HepG2 (cell line): ENCODE data around the gene MTIF2. TPM values are rescaled to one million over a fixed set of nuclear protein-coding genes. Genes with fewer than 3 reads are reported as not detected.

Source experiments
- ATAC-seq: fragments of 200-7000 bp; cut with Tn5 transposase; 3 replicates; pipeline ENCODE4 v1.9.1; 2020; ENCODE audit warnings: mild to moderate bottlenecking, moderate library complexity
- BruUV-seq: library from RNA; stranded (reverse); fragments of 400-500 nt; replicated peaks from 2 replicates; lab custom pipeline; 2021; lab: Mats Ljungman, UMichigan
- CTCF ChIA-PET: fragments of 300-600 bp; formaldehyde crosslinking; extraction: SDS; loops from one replicate; lab custom pipeline; 2021; ENCODE audit warnings: low total read pairs, inconsistent platforms, low intra/inter-chr PET ratio; lab: Yijun Ruan, JAX
- POLR2A ChIA-PET: fragments of 350-600 bp; sonication (Branson Sonifier 250); formaldehyde crosslinking; loops from one replicate; lab custom pipeline; 2020; ENCODE audit warnings: antibody characterized with exemption, inconsistent platforms; lab: Yijun Ruan, JAX
- DNase-seq: peaks from one replicate; pipeline ENCODE4 v3.0.0-alpha.2; 2015; ENCODE audit warnings: low spot score
- FAIRE-seq: peaks from 3 replicates; lab custom pipeline; 2011; peaks lifted over from hg19 to GRCh38; lab: Jason Lieb, UNC
- H2AFZ ChIP-seq: one replicate; pipeline ENCODE4 v1.6.1; 2011; ENCODE audit warnings: low read length, inconsistent platforms
- H3K27ac ChIP-seq: fragments of 300-600 bp; 3 replicates; pipeline ENCODE4 v1.8.0; 2011; ENCODE audit warnings: mixed run types, mild to moderate bottlenecking, mixed read lengths, low read length, inconsistent platforms; ENCODE audit not compliant: insufficient read depth; ENCODE audit errors: extremely low read length
- H3K27me3 ChIP-seq, 2 experiments: fragments of 200-600 bp in 1 of 2; 2 replicates in 1 of 2; 3 replicates in 1 of 2; pipeline versions ENCODE4 v1.6.0 to v1.8.0; 2011; ENCODE audit warnings: low read length in 2 of 2, mild to moderate bottlenecking in 2 of 2, moderate library complexity in 2 of 2, inconsistent platforms in 1 of 2; ENCODE audit not compliant: insufficient read depth in 2 of 2, control insufficient read depth in 1 of 2
- H3K36me3 ChIP-seq, 2 experiments: fragments of 200-600 bp in 1 of 2; replicated peaks in 1 of 2; 2 replicates in 1 of 2; 3 replicates in 1 of 2; pipeline versions ENCODE4 v1.5.1 to v1.8.0; 2011; ENCODE audit warnings: low read length in 2 of 2, inconsistent platforms in 1 of 2; ENCODE audit not compliant: insufficient read depth in 2 of 2, control insufficient read depth in 1 of 2
- H3K4me1 ChIP-seq: 2 replicates; pipeline ENCODE4 v1.5.1; 2012; ENCODE audit warnings: low read length, inconsistent platforms; ENCODE audit not compliant: insufficient read depth
- H3K4me2 ChIP-seq: 2 replicates; pipeline ENCODE4 v1.6.0; 2011; ENCODE audit warnings: low read depth, low read length, inconsistent platforms
- H3K4me3 ChIP-seq, 3 experiments: fragments of 200-600 bp in 1 of 3; sonication (generic), shearing (Covaris generic) in 1 of 3; replicated peaks in 1 of 3; 2 replicates each; pipeline ENCODE4 v1.5.1; 2011 to 2016; ENCODE audit warnings: low read length in 3 of 3, inconsistent platforms in 2 of 3, low read depth in 2 of 3, mild to moderate bottlenecking in 2 of 3, control low read depth in 1 of 3, mixed read lengths in 1 of 3; ENCODE audit not compliant: insufficient read depth in 1 of 3
- H3K79me2 ChIP-seq: one replicate; pipeline ENCODE4 v1.6.1; 2011; ENCODE audit warnings: low read length, inconsistent platforms; ENCODE audit not compliant: insufficient read depth
- H3K9ac ChIP-seq: 2 replicates; pipeline ENCODE4 v1.6.0; 2011; ENCODE audit warnings: mild to moderate bottlenecking, low read depth, low read length, inconsistent platforms; ENCODE audit not compliant: insufficient read depth
- H3K9me3 ChIP-seq: 2 replicates; pipeline ENCODE4 v1.5.1; 2012; ENCODE audit warnings: mild to moderate bottlenecking, low read length
- H4K20me1 ChIP-seq: 2 replicates; pipeline ENCODE4 v1.6.0; 2011; ENCODE audit warnings: inconsistent platforms, mild to moderate bottlenecking, low read length, moderate library complexity; ENCODE audit not compliant: insufficient read depth
- MXD4 ChIP-seq: IDR thresholded peaks from 2 replicates; pipeline ENCODE4 v1.6.1; 2016; ENCODE audit warnings: mild to moderate bottlenecking, missing biosample characterization, missing genetic modification reagents
- TBX2 ChIP-seq: sonication (generic); formaldehyde crosslinking; IDR thresholded peaks from 2 replicates; pipeline ENCODE4 v1.5.0; 2020; ENCODE audit warnings: missing genetic modification reagents, mild to moderate bottlenecking, borderline replicate concordance
- ZNF616 ChIP-seq: sonication (generic); formaldehyde crosslinking; IDR thresholded peaks from 2 replicates; pipeline ENCODE4 v1.5.0; 2020; ENCODE audit warnings: low read depth, mild to moderate bottlenecking, missing genetic modification reagents
- WGBS: methylation state at CpG from one replicate; pipeline ENCODE4 v1.1.6; 2017; ENCODE audit warnings: low lambda C conversion rate; 5-methylcytosine and 5-hydroxymethylcytosine counted together
- in situ Hi-C: cut with HindIII; loops from 2 replicates; pipeline ENCODE4 v1.10.0; 2017; ENCODE audit warnings: low pct_unique_long_range_greater_than_20kb; ENCODE audit not compliant: extremely low pct_ligation_motif_present
- intact Hi-C: fragments of 100-400 bp; cut with micrococcal nuclease; formaldehyde crosslinking; loops from one replicate; pipeline ENCODE4 v1.10.0; 2022; ENCODE audit not compliant: unreplicated experiment
- polyA plus RNA-seq, 8 experiments: library from polyadenylated mRNA; depleted of rRNA in 3 of 8; stranded (reverse) in 7 of 8; unstranded in 1 of 8; fragments of >200 nt; fragmentation: Illumina TruSeq in 4 of 8; extraction: Trizol in 4 of 8; gene quantifications; 2 replicates each; pipeline versions ENCODE4 v1.2.1 to v1.2.3, GENCODE V29; 2011 to 2016; ENCODE audit warnings: low read depth in 4 of 8, missing spikeins in 1 of 8, mixed read lengths in 1 of 8; ENCODE audit not compliant: insufficient read depth in 1 of 8
- total RNA-seq, 5 experiments: library from RNA; depleted of rRNA; stranded (reverse); fragments of >200 nt; fragmentation: Illumina TruSeq; extraction: Trizol; gene quantifications; 2 replicates each; pipeline ENCODE4 v1.2.3, GENCODE V29; 2016; ENCODE audit warnings: low read depth in 1 of 5
- TF ChIP-seq, protein P1 (sequence below): sonication (generic); formaldehyde crosslinking; IDR thresholded peaks from 2 replicates; pipeline ENCODE4 v1.4.0; 2020; ENCODE audit warnings: missing genetic modification reagents
- TF ChIP-seq, protein P2 (sequence below): sonication (generic); IDR thresholded peaks from 2 replicates; pipeline ENCODE4 v1.6.1; 2016; ENCODE audit warnings: low read depth, borderline replicate concordance
- TF ChIP-seq, protein P3 (sequence below): sonication (generic); formaldehyde crosslinking; IDR thresholded peaks from 2 replicates; pipeline ENCODE4 v1.9.0; 2021; ENCODE audit warnings: missing genetic modification reagents, mild to moderate bottlenecking, borderline replicate concordance

MTIF2 gene
- total and polyA plus RNA-seq, 2 of the 13 experiments (the other 11 are each of a cell fraction or from before 2014, with no cell fraction given) = 32.1 to 92.1 TPM

DNA sequence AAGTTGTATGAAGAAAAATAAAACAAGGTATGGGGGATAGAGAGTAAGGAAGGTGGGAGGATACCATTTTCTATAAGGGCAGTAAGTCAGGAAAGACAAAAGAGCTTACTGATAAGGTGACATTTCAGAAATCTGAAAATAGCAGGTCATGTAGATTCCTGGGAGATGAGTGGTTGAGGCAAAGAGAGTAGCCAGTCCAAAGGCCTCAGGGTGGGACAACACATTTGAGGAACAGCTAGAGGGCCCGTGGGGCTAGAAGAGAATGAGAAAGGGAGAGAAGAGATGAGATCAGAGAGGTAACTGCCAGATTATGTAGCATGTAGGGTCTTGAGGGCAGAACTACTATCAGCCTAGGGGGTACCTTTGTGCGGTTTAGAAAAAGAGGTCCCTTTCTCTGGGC, 39.8 kb downstream of the MTIF2 start:
- H3K4me2 ChIP-seq = 0 out of 2 replicates have a peak overlapping the region, but pooled peaks have one; percentile 6
- POLR2A ChIA-PET = no interaction called here
- no peak overlapping the region for H3K9ac ChIP-seq
- no peaks in the 10 kb centered on the region; a peak in 1 of 5 replicates for H3K27me3 ChIP-seq
- H2AFZ ChIP-seq = no peak overlapping the region
- H3K4me3 ChIP-seq = no peak overlapping the region
- peaks cover 35% of the 10 kb centered on the region for H3K79me2 ChIP-seq
- ATAC-seq (no peak), DNase-seq (no peak), FAIRE-seq (no peak)
- TF ChIP-seq, protein P1, sequence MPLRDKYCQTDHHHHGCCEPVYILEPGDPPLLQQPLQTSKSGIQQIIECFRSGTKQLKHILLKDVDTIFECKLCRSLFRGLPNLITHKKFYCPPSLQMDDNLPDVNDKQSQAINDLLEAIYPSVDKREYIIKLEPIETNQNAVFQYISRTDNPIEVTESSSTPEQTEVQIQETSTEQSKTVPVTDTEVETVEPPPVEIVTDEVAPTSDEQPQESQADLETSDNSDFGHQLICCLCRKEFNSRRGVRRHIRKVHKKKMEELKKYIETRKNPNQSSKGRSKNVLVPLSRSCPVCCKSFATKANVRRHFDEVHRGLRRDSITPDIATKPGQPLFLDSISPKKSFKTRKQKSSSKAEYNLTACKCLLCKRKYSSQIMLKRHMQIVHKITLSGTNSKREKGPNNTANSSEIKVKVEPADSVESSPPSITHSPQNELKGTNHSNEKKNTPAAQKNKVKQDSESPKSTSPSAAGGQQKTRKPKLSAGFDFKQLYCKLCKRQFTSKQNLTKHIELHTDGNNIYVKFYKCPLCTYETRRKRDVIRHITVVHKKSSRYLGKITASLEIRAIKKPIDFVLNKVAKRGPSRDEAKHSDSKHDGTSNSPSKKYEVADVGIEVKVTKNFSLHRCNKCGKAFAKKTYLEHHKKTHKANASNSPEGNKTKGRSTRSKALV (CRISPR knock-in tag) = no peak
- TF ChIP-seq ZNF616 (CRISPR knock-in tag) (no peak), MXD4 (CRISPR knock-in tag) (no peak), TBX2 (CRISPR knock-in tag) (no peak)
- TF ChIP-seq, protein P2, sequence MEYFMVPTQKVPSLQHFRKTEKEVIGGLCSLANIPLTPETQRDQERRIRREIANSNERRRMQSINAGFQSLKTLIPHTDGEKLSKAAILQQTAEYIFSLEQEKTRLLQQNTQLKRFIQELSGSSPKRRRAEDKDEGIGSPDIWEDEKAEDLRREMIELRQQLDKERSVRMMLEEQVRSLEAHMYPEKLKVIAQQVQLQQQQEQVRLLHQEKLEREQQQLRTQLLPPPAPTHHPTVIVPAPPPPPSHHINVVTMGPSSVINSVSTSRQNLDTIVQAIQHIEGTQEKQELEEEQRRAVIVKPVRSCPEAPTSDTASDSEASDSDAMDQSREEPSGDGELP = no peak
- TF ChIP-seq, protein P3, sequence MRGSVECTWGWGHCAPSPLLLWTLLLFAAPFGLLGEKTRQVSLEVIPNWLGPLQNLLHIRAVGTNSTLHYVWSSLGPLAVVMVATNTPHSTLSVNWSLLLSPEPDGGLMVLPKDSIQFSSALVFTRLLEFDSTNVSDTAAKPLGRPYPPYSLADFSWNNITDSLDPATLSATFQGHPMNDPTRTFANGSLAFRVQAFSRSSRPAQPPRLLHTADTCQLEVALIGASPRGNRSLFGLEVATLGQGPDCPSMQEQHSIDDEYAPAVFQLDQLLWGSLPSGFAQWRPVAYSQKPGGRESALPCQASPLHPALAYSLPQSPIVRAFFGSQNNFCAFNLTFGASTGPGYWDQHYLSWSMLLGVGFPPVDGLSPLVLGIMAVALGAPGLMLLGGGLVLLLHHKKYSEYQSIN (CRISPR knock-in tag) = no peak
- H3K4me1 ChIP-seq = peaks cover 46% of the 10 kb centered on the region
- no peaks in the 10 kb centered on the region for H3K9me3 ChIP-seq
- no peak overlapping the region for H3K27ac ChIP-seq
- H3K36me3 ChIP-seq = peaks cover 2 to 3% of the 10 kb centered on the region in 2 experiments; a peak in 4 of 5 replicates
- in situ Hi-C loops = no loop called here
- BruUV-seq = no TSS peak
- CTCF ChIA-PET = no interaction called here
- WGBS = 82% methylated on average over 2 of the region's 2 CpGs
- peaks cover 9% of the 10 kb centered on the region; the same call in 1 of the 2 replicates for H4K20me1 ChIP-seq
- intact Hi-C loops = no loop called here
